ENCODE data around the gene TGFBR3. TPM values are rescaled to one million over a fixed set of nuclear protein-coding genes. Genes with fewer than 3 reads are reported as not detected.

Gene TGFBR3
- total and polyA plus RNA-seq, 2 of the 4 experiments (the other 2 are of a cell fraction) = 3.0 to 11.3 TPM

GRCh38 chr1:91827087-91827458 lies 58.9 kb downstream of the TGFBR3 start:
- Histone ChIP-seq H3K27ac (ENCODE audit: insufficient read depth, low read length) (no peak overlapping the region), H3K14ac (replicated peaks; ENCODE audit: low read depth, low read length) (no peak overlapping the region), H2BK20ac (ENCODE audit: low read depth, low read length) (no peak overlapping the region), H3K27me3 (ENCODE audit: control insufficient read depth, insufficient read depth, low read length) (no peaks in the 10 kb centered on the region), H2AK5ac (ENCODE audit: low read depth, low read length) (no peak overlapping the region), H3K4me3 (ENCODE audit: insufficient read depth, low read depth, low read length) (no peak overlapping the region), H3K4ac (ENCODE audit: low read depth, low read length) (no peak overlapping the region), H3K18ac (ENCODE audit: low read depth, low read length) (no peak overlapping the region), H3K79me1 (ENCODE audit: low read depth in 1 of 2, low read length in 2 of 2) (peaks cover 3 to 17% of the 10 kb centered on the region in 2 experiments; a peak in 3 of 4 replicates), H2BK5ac (ENCODE audit: low read depth, low read length, poor library complexity, severe bottlenecking) (no peak overlapping the region), H3K9ac (ENCODE audit: low read depth, low read length) (no peak overlapping the region), H3K9me3 (ENCODE audit: control insufficient read depth, insufficient read depth, low read length) (no peaks in the 10 kb centered on the region), H3K36me3 (ENCODE audit: control insufficient read depth, insufficient read depth, low read length) (no peaks in the 10 kb centered on the region), H2BK15ac (ENCODE audit: low read depth, low read length) (no peak overlapping the region), H2AK9ac (replicated peaks; ENCODE audit: low read depth, low read length, poor library complexity) (no peak overlapping the region), H2AFZ (replicated peaks; ENCODE audit: low read length, poor library complexity) (no peak overlapping the region), H2BK120ac (ENCODE audit: low read depth, low read length) (no peak overlapping the region), H4K91ac (ENCODE audit: insufficient read depth, low read depth, low read length) (no peak overlapping the region), H4K8ac (ENCODE audit: low read depth in 2 of 2, low read length in 2 of 2) (no peak overlapping the region), H3K56ac (ENCODE audit: extremely low read depth, insufficient read depth, low read length) (no peak overlapping the region), H3K9me1 (ENCODE audit: insufficient read depth, low read length) (peaks cover 9% of the 10 kb centered on the region; the same call in 1 of the 2 replicates), H3K4me1 (ENCODE audit: control insufficient read depth, insufficient read depth, low read length) (peaks cover 9% of the 10 kb centered on the region), H3K23ac (ENCODE audit: low read depth, low read length) (no peak overlapping the region), H4K20me1 (ENCODE audit: insufficient read depth, low read length) (no peaks in the 10 kb centered on the region), H3K4me2 (ENCODE audit: low read depth, low read length) (no peak overlapping the region), H4K5ac (ENCODE audit: low read depth, low read length) (no peak overlapping the region)
- dilution Hi-C loops (cut with HindIII; ENCODE audit: low sequenced_read_pairs, unreplicated experiment) (no loop called here), intact Hi-C loops (cut with micrococcal nuclease) (no loop called here), in situ Hi-C loops (cut with MboI; ENCODE audit: low sequenced_read_pairs) (no loop called here)
- no peak for ATAC-seq (ENCODE audit: low read depth)
- no peak for DNase-seq
- ChIA-PET POLR2A (ENCODE audit: unreplicated experiment) (no interaction called here), CTCF (no interaction called here)
- 86% methylated on average over 2 of the region's 9 CpGs; no CpG with 5 or more reads in 1 of the 2 experiments for WGBS, 2 experiments (ENCODE audit: extremely low coverage in 2 of 2, insufficient read length in 1 of 2)
- TF ChIP-seq ELK1 (IDR thresholded peaks at IDR 0.05; ENCODE audit: borderline replicate concordance, low read depth, low read length) (no peak), RAD21 (IDR thresholded peaks at IDR 0.05; ENCODE audit: low read length) (no peak)
- BruUV-seq (replicated peaks) = no TSS peak
